ENCODE measurements around the gene SEMA3B.
"Not testable (repeated sequence)": the region's sequence is repeated elsewhere in the genome, so short reads cannot be mapped to it uniquely, and the experiment has no call there.

DNA sequence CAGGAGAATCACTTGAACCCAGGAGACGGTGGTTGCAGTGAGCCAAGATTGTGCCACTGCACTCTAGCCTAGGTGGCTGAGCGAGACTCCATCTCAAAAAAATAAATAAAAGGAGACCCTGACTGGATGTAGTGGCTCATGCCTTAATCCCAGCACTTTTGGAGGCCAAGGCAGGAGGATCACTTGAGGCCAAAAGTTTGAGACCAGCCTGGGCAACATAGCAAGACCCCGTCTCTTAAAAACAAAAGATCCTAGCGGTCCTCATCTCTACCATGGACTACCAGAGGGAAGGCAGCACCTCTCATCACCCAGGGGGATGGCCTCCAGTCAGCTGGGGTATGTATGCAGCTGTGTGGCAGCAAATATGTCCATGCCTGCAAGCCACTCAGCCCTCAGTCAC, 6.7 kb upstream of the SEMA3B start:
- TF ChIP-seq RFX1 (IDR thresholded peaks at IDR 0.05); ZNF274 (IDR thresholded peaks at IDR 0.05; ENCODE audit: borderline replicate concordance, low read depth, low read length); ZNF79 (CRISPR knock-in tag; IDR thresholded peaks at IDR 0.05; ENCODE audit: low read depth); TEAD4 (IDR thresholded peaks at IDR 0.05; ENCODE audit: low read length); TEAD4 (CRISPR knock-in tag; IDR thresholded peaks at IDR 0.05; ENCODE audit: borderline replicate concordance); SMAD4 (CRISPR knock-in tag; conservative IDR thresholded peaks at IDR 0.05); BCOR (IDR thresholded peaks at IDR 0.05); POLR2A (conservative IDR thresholded peaks at IDR 0.05); MXI1 (IDR thresholded peaks at IDR 0.05; ENCODE audit: low read depth, low read length): not testable (repeated sequence)
- TF ChIP-seq, protein P1, sequence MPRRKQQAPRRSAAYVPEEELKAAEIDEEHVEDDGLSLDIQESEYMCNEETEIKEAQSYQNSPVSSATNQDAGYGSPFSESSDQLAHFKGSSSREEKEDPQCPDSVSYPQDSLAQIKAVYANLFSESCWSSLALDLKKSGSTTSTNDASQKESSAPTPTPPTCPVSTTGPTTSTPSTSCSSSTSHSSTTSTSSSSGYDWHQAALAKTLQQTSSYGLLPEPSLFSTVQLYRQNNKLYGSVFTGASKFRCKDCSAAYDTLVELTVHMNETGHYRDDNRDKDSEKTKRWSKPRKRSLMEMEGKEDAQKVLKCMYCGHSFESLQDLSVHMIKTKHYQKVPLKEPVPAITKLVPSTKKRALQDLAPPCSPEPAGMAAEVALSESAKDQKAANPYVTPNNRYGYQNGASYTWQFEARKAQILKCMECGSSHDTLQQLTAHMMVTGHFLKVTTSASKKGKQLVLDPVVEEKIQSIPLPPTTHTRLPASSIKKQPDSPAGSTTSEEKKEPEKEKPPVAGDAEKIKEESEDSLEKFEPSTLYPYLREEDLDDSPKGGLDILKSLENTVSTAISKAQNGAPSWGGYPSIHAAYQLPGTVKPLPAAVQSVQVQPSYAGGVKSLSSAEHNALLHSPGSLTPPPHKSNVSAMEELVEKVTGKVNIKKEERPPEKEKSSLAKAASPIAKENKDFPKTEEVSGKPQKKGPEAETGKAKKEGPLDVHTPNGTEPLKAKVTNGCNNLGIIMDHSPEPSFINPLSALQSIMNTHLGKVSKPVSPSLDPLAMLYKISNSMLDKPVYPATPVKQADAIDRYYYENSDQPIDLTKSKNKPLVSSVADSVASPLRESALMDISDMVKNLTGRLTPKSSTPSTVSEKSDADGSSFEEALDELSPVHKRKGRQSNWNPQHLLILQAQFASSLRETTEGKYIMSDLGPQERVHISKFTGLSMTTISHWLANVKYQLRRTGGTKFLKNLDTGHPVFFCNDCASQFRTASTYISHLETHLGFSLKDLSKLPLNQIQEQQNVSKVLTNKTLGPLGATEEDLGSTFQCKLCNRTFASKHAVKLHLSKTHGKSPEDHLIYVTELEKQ (CRISPR knock-in tag; IDR thresholded peaks at IDR 0.05) = not testable (repeated sequence)
